HepG2 (cell line): Measurements from ENCODE around the gene ANKDD1A. TPM values are rescaled to one million over a fixed set of nuclear protein-coding genes. Genes with fewer than 3 reads are reported as not detected.
A peak's percentile ranks its signal among the peaks of the same experiment; 100 is the strongest.

ENCODE experiments used
- ATAC-seq: fragments of 200-7000 bp; cut with Tn5 transposase; 3 replicates; pipeline ENCODE4 v1.9.1; 2020; ENCODE audit warnings: mild to moderate bottlenecking, moderate library complexity
- BruUV-seq: library from RNA; stranded (reverse); fragments of 400-500 nt; replicated peaks from 2 replicates; lab custom pipeline; 2021; lab: Mats Ljungman, UMichigan
- CTCF ChIA-PET: fragments of 300-600 bp; formaldehyde crosslinking; extraction: SDS; loops from one replicate; lab custom pipeline; 2021; ENCODE audit warnings: low total read pairs, inconsistent platforms, low intra/inter-chr PET ratio; lab: Yijun Ruan, JAX
- POLR2A ChIA-PET: fragments of 350-600 bp; sonication (Branson Sonifier 250); formaldehyde crosslinking; loops from one replicate; lab custom pipeline; 2020; ENCODE audit warnings: antibody characterized with exemption, inconsistent platforms; lab: Yijun Ruan, JAX
- DNase-seq: peaks from one replicate; pipeline ENCODE4 v3.0.0-alpha.2; 2015; ENCODE audit warnings: low spot score
- FAIRE-seq: peaks from 3 replicates; lab custom pipeline; 2011; peaks lifted over from hg19 to GRCh38; lab: Jason Lieb, UNC
- H2AFZ ChIP-seq: one replicate; pipeline ENCODE4 v1.6.1; 2011; ENCODE audit warnings: low read length, inconsistent platforms
- H3K27ac ChIP-seq: fragments of 300-600 bp; 3 replicates; pipeline ENCODE4 v1.8.0; 2011; ENCODE audit warnings: mixed run types, mild to moderate bottlenecking, mixed read lengths, low read length, inconsistent platforms; ENCODE audit not compliant: insufficient read depth; ENCODE audit errors: extremely low read length
- H3K27me3 ChIP-seq, 2 experiments: fragments of 200-600 bp in 1 of 2; 2 replicates in 1 of 2; 3 replicates in 1 of 2; pipeline versions ENCODE4 v1.6.0 to v1.8.0; 2011; ENCODE audit warnings: low read length in 2 of 2, mild to moderate bottlenecking in 2 of 2, moderate library complexity in 2 of 2, inconsistent platforms in 1 of 2; ENCODE audit not compliant: insufficient read depth in 2 of 2, control insufficient read depth in 1 of 2
- H3K36me3 ChIP-seq, 2 experiments: fragments of 200-600 bp in 1 of 2; replicated peaks in 1 of 2; 2 replicates in 1 of 2; 3 replicates in 1 of 2; pipeline versions ENCODE4 v1.5.1 to v1.8.0; 2011; ENCODE audit warnings: low read length in 2 of 2, inconsistent platforms in 1 of 2; ENCODE audit not compliant: insufficient read depth in 2 of 2, control insufficient read depth in 1 of 2
- H3K4me1 ChIP-seq: 2 replicates; pipeline ENCODE4 v1.5.1; 2012; ENCODE audit warnings: low read length, inconsistent platforms; ENCODE audit not compliant: insufficient read depth
- H3K4me2 ChIP-seq: 2 replicates; pipeline ENCODE4 v1.6.0; 2011; ENCODE audit warnings: low read depth, low read length, inconsistent platforms
- H3K4me3 ChIP-seq, 3 experiments: fragments of 200-600 bp in 1 of 3; sonication (generic), shearing (Covaris generic) in 1 of 3; replicated peaks in 1 of 3; 2 replicates each; pipeline ENCODE4 v1.5.1; 2011 to 2016; ENCODE audit warnings: low read length in 3 of 3, inconsistent platforms in 2 of 3, low read depth in 2 of 3, mild to moderate bottlenecking in 2 of 3, control low read depth in 1 of 3, mixed read lengths in 1 of 3; ENCODE audit not compliant: insufficient read depth in 1 of 3
- H3K79me2 ChIP-seq: one replicate; pipeline ENCODE4 v1.6.1; 2011; ENCODE audit warnings: low read length, inconsistent platforms; ENCODE audit not compliant: insufficient read depth
- H3K9ac ChIP-seq: 2 replicates; pipeline ENCODE4 v1.6.0; 2011; ENCODE audit warnings: mild to moderate bottlenecking, low read depth, low read length, inconsistent platforms; ENCODE audit not compliant: insufficient read depth
- H3K9me3 ChIP-seq: 2 replicates; pipeline ENCODE4 v1.5.1; 2012; ENCODE audit warnings: mild to moderate bottlenecking, low read length
- H4K20me1 ChIP-seq: 2 replicates; pipeline ENCODE4 v1.6.0; 2011; ENCODE audit warnings: inconsistent platforms, mild to moderate bottlenecking, low read length, moderate library complexity; ENCODE audit not compliant: insufficient read depth
- DNMT1 ChIP-seq: sonication (generic); formaldehyde crosslinking; IDR thresholded peaks from 2 replicates; pipeline ENCODE4 v1.5.1; 2020; ENCODE audit warnings: mild to moderate bottlenecking, missing genetic modification reagents
- EP300 ChIP-seq, 3 experiments: sonication (generic) in 1 of 3; formaldehyde crosslinking in 1 of 3; IDR thresholded peaks; 2 replicates each; pipeline versions ENCODE4 v1.5.1 to v1.6.1; 2011 to 2020; ENCODE audit warnings: low read depth in 2 of 3, low read length in 2 of 3, borderline replicate concordance in 1 of 3, improper control_type of control experiment in 1 of 3, mild to moderate bottlenecking in 1 of 3, missing genetic modification reagents in 1 of 3, moderate library complexity in 1 of 3
- ETV6 ChIP-seq: sonication (generic); formaldehyde crosslinking; conservative IDR thresholded peaks from 2 replicates; pipeline ENCODE4 v1.4.0; 2020; ENCODE audit warnings: missing genetic modification reagents
- GATAD2A ChIP-seq: IDR thresholded peaks from 2 replicates; pipeline ENCODE4 v1.6.1; 2016
- GRHL1 ChIP-seq: sonication (generic); formaldehyde crosslinking; conservative IDR thresholded peaks from 2 replicates; pipeline ENCODE4 v1.8.0; 2022; ENCODE audit warnings: missing genetic modification reagents
- HOXA3 ChIP-seq: sonication (generic); formaldehyde crosslinking; IDR thresholded peaks from 2 replicates; pipeline ENCODE4 v1.5.0; 2020; ENCODE audit warnings: missing genetic modification reagents
- MAX ChIP-seq: IDR thresholded peaks from 2 replicates; pipeline ENCODE4 v1.6.1; 2012; ENCODE audit warnings: inconsistent platforms
- MED1 ChIP-seq: sonication (generic); formaldehyde crosslinking; IDR thresholded peaks from 2 replicates; pipeline ENCODE4 v1.4.0; 2020; ENCODE audit warnings: missing genetic modification reagents
- MXD3 ChIP-seq: IDR thresholded peaks from 2 replicates; pipeline ENCODE4 v1.6.1; 2016; ENCODE audit warnings: mild to moderate bottlenecking, missing biosample characterization, missing genetic modification reagents
- NCOA1 ChIP-seq: sonication (generic); formaldehyde crosslinking; IDR thresholded peaks from 2 replicates; pipeline ENCODE4 v1.9.0; 2021; ENCODE audit warnings: missing genetic modification reagents
- NCOA2 ChIP-seq: sonication (generic); formaldehyde crosslinking; IDR thresholded peaks from 2 replicates; pipeline ENCODE4 v1.8.0; 2022; ENCODE audit warnings: inconsistent platforms
- NFKB2 ChIP-seq: sonication (generic); formaldehyde crosslinking; IDR thresholded peaks from 2 replicates; pipeline ENCODE4 v1.4.0; 2020; ENCODE audit warnings: missing genetic modification reagents, borderline replicate concordance
- RFX3 ChIP-seq: IDR thresholded peaks from 2 replicates; pipeline ENCODE4 v1.6.1; 2016; ENCODE audit warnings: missing biosample characterization, missing genetic modification reagents
- RXRB ChIP-seq: IDR thresholded peaks from 2 replicates; pipeline ENCODE4 v1.6.1; 2016; ENCODE audit warnings: borderline replicate concordance, missing genetic modification reagents, missing compliant biosample characterization
- SNAI1 ChIP-seq: sonication (generic); formaldehyde crosslinking; IDR thresholded peaks from 2 replicates; pipeline ENCODE4 v1.5.0; 2020; ENCODE audit warnings: mild to moderate bottlenecking, missing genetic modification reagents, borderline replicate concordance
- SOX5 ChIP-seq: IDR thresholded peaks from 2 replicates; pipeline ENCODE4 v1.6.1; 2016; ENCODE audit warnings: borderline replicate concordance
- THAP11 ChIP-seq: IDR thresholded peaks from 2 replicates; pipeline ENCODE4 v1.6.1; 2016; ENCODE audit warnings: missing biosample characterization, missing genetic modification reagents
- ZBTB3 ChIP-seq: sonication (generic); formaldehyde crosslinking; IDR thresholded peaks from 2 replicates; pipeline ENCODE4 v1.4.0; 2020; ENCODE audit warnings: low read depth, mild to moderate bottlenecking, moderate library complexity, missing genetic modification reagents, borderline replicate concordance
- ZFAT ChIP-seq: sonication (generic); formaldehyde crosslinking; conservative IDR thresholded peaks from 2 replicates; pipeline ENCODE4 v1.8.1; 2023; ENCODE audit warnings: missing genetic modification reagents, inconsistent platforms
- ZNF160 ChIP-seq: sonication (generic); formaldehyde crosslinking; IDR thresholded peaks from 2 replicates; pipeline ENCODE4 v1.8.0; 2022; ENCODE audit warnings: mild to moderate bottlenecking, inconsistent platforms, missing genetic modification reagents
- ZNF180 ChIP-seq: sonication (generic); formaldehyde crosslinking; IDR thresholded peaks from 2 replicates; pipeline ENCODE4 v1.4.0; 2020; ENCODE audit warnings: low read depth, missing genetic modification reagents, borderline replicate concordance
- ZNF317 ChIP-seq: sonication (generic); formaldehyde crosslinking; IDR thresholded peaks from 2 replicates; pipeline ENCODE4 v1.5.0; 2020; ENCODE audit warnings: mild to moderate bottlenecking, missing genetic modification reagents
- ZNF430 ChIP-seq: sonication (generic); formaldehyde crosslinking; IDR thresholded peaks from 2 replicates; pipeline ENCODE4 v1.9.0; 2021; ENCODE audit warnings: mild to moderate bottlenecking, missing genetic modification reagents
- ZNF44 ChIP-seq: sonication (generic); formaldehyde crosslinking; IDR thresholded peaks from 2 replicates; pipeline ENCODE4 v1.5.1; 2020; ENCODE audit warnings: mild to moderate bottlenecking, missing genetic modification reagents
- WGBS: methylation state at CpG from one replicate; pipeline ENCODE4 v1.1.6; 2017; ENCODE audit warnings: low lambda C conversion rate; 5-methylcytosine and 5-hydroxymethylcytosine counted together
- in situ Hi-C: cut with HindIII; loops from 2 replicates; pipeline ENCODE4 v1.10.0; 2017; ENCODE audit warnings: low pct_unique_long_range_greater_than_20kb; ENCODE audit not compliant: extremely low pct_ligation_motif_present
- intact Hi-C: fragments of 100-400 bp; cut with micrococcal nuclease; formaldehyde crosslinking; loops from one replicate; pipeline ENCODE4 v1.10.0; 2022; ENCODE audit not compliant: unreplicated experiment
- polyA plus RNA-seq, 8 experiments: library from polyadenylated mRNA; depleted of rRNA in 3 of 8; stranded (reverse) in 7 of 8; unstranded in 1 of 8; fragments of >200 nt; fragmentation: Illumina TruSeq in 4 of 8; extraction: Trizol in 4 of 8; gene quantifications; 2 replicates each; pipeline versions ENCODE4 v1.2.1 to v1.2.3, GENCODE V29; 2011 to 2016; ENCODE audit warnings: low read depth in 4 of 8, missing spikeins in 1 of 8, mixed read lengths in 1 of 8; ENCODE audit not compliant: insufficient read depth in 1 of 8
- total RNA-seq, 5 experiments: library from RNA; depleted of rRNA; stranded (reverse); fragments of >200 nt; fragmentation: Illumina TruSeq; extraction: Trizol; gene quantifications; 2 replicates each; pipeline ENCODE4 v1.2.3, GENCODE V29; 2016; ENCODE audit warnings: low read depth in 1 of 5

Gene ANKDD1A
- total and polyA plus RNA-seq, 2 of the 13 experiments (the other 11 are each of a cell fraction or from before 2014, with no cell fraction given): 0.11 to 0.48 TPM

GRCh38 chr15:64985366-64986033 is 73.8 kb downstream of the ANKDD1A start:
- Histone ChIP-seq H3K4me3 (peak overlapping the region in 1 of 3 experiments; percentile 2; a peak in 1 of 6 replicates), H3K36me3 (peaks cover 0 to 5% of the 10 kb centered on the region in 2 experiments; a peak in 2 of 5 replicates), H3K9ac (peak overlapping the region; percentile 32; the same call in 1 of the 2 replicates), H3K4me2 (peak overlapping the region; percentile 68), H3K9me3 (no peaks in the 10 kb centered on the region), H4K20me1 (no peaks in the 10 kb centered on the region), H3K4me1 (peaks cover 76% of the 10 kb centered on the region), H3K27me3 (no peaks in the 10 kb centered on the region; a peak in 1 of 5 replicates), H3K27ac (peak overlapping the region; percentile 62), H2AFZ (no peak overlapping the region), H3K79me2 (peaks cover 13% of the 10 kb centered on the region)
- DNase-seq (peak; percentile 64), ATAC-seq (no peak), FAIRE-seq (no peak)
- intact Hi-C loops (no loop called here), in situ Hi-C loops (no loop called here)
- BruUV-seq: no TSS peak
- 16% methylated on average over 8 of the region's 9 CpGs for WGBS
- ChIA-PET POLR2A (interaction anchor here (1.1 to 1.2 kb wide), 3 partner anchors 9 to 314 kb away, joined by 3 read pairs; no protein-coding TSS in a partner anchor), CTCF (no interaction called here)
- TF ChIP-seq MAX: 0 out of 2 replicates have a peak, but pooled peaks have one; percentile 26
- TF ChIP-seq GRHL1 (CRISPR knock-in tag): no peak
- TF ChIP-seq ZNF44 (CRISPR knock-in tag): no peak
- no peak for TF ChIP-seq SNAI1 (CRISPR knock-in tag)
- no peak for TF ChIP-seq RFX3
- TF ChIP-seq ZNF160 (CRISPR knock-in tag): no peak
- TF ChIP-seq ZNF317 (CRISPR knock-in tag): no peak
- peak; percentile 55 for TF ChIP-seq MED1 (CRISPR knock-in tag)
- TF ChIP-seq ZNF430 (CRISPR knock-in tag): 0 out of 2 replicates have a peak, but pooled peaks have one; percentile 45
- TF ChIP-seq ZNF180: no peak
- no peak for TF ChIP-seq ZFAT
- TF ChIP-seq MXD3: no peak
- TF ChIP-seq NFKB2: no peak
- TF ChIP-seq NCOA2 (CRISPR knock-in tag): peak; percentile 42; the same call in 1 of the 2 replicates
- TF ChIP-seq DNMT1 (CRISPR knock-in tag): no peak
- peak; percentile 32; the same call in 1 of the 2 replicates for TF ChIP-seq SOX5 (CRISPR knock-in tag)
- no peak for TF ChIP-seq ETV6 (CRISPR knock-in tag)
- no peak for TF ChIP-seq ZBTB3
- TF ChIP-seq NCOA1: no peak
- 0 out of 2 replicates have a peak, but pooled peaks have one; percentile 23 for TF ChIP-seq HOXA3 (CRISPR knock-in tag)
- peak; percentile 58; the same call in 1 of the 2 replicates for TF ChIP-seq GATAD2A (CRISPR knock-in tag)
- TF ChIP-seq RXRB (CRISPR knock-in tag): 0 out of 2 replicates have a peak, but pooled peaks have one; percentile 22
- TF ChIP-seq EP300 (IDR thresholded peaks at IDR 0.05; ENCODE audit: low read depth in 2 of 2, low read length in 2 of 2): 0 out of 4 replicates have a peak, but pooled peaks of 1 of the 2 experiments have one; percentile 47
- TF ChIP-seq EP300 (CRISPR knock-in tag; IDR thresholded peaks at IDR 0.05; ENCODE audit: borderline replicate concordance): peak; percentile 64; the same call in 1 of the 2 replicates
- TF ChIP-seq THAP11 (CRISPR knock-in tag): no peak
